K562 (cell line): ENCODE measurements around the gene CMTM4. TPM values are rescaled to one million over a fixed set of nuclear protein-coding genes. Genes with fewer than 3 reads are reported as not detected.

Experiments used
- ARHGAP35 ChIP-seq: fragments of 450-650 bp; IDR thresholded peaks from 2 replicates; pipeline ENCODE4 v1.6.1; 2018; ENCODE audit not compliant: partially characterized antibody
- CEBPG ChIP-seq, 3 experiments: fragments of 200-800 bp in 1 of 3; sonication (Bioruptor generic) in 1 of 3; sonication (generic) in 1 of 3; formaldehyde crosslinking in 1 of 3; IDR thresholded peaks in 2 of 3; conservative IDR thresholded peaks in 1 of 3; 2 replicates each; pipeline versions ENCODE4 v1.6.1 to v1.8.0; 2016 to 2022; ENCODE audit warnings: missing compliant biosample characterization in 2 of 3, missing genetic modification characterization in 2 of 3, mild to moderate bottlenecking in 1 of 3, missing genetic modification reagents in 1 of 3
- ELF4 ChIP-seq: fragments of 450-650 bp; formaldehyde crosslinking; IDR thresholded peaks from 2 replicates; pipeline ENCODE4 v1.4.0; 2022; ENCODE audit warnings: missing genetic modification characterization
- MYBL2 ChIP-seq, 2 experiments: fragments of 450-650 bp in 1 of 2; sonication (generic) in 1 of 2; formaldehyde crosslinking in 1 of 2; IDR thresholded peaks; 2 replicates each; pipeline versions ENCODE4 v1.6.1 to v1.8.1; 2017 to 2022; ENCODE audit warnings: borderline replicate concordance in 1 of 2, inconsistent platforms in 1 of 2, low read depth in 1 of 2, mild to moderate bottlenecking in 1 of 2, missing genetic modification reagents in 1 of 2, moderate library complexity in 1 of 2
- NBN ChIP-seq: fragments of 450-650 bp; IDR thresholded peaks from 2 replicates; pipeline ENCODE4 v1.6.1; 2016; ENCODE audit warnings: low read depth, mild to moderate bottlenecking
- SMAD4 ChIP-seq: fragments of 250-450 bp; sonication (Bioruptor Pico); conservative IDR thresholded peaks from 2 replicates; pipeline ENCODE4 v1.8.0; 2021; ENCODE audit warnings: inconsistent platforms, mild to moderate bottlenecking, moderate library complexity
- TFE3 ChIP-seq: fragments of 450-650 bp; formaldehyde crosslinking; IDR thresholded peaks from 2 replicates; pipeline ENCODE4 v1.4.0; 2020; ENCODE audit warnings: mild to moderate bottlenecking, mixed read lengths
- ZKSCAN3 ChIP-seq: fragments of 250-450 bp; sonication (Bioruptor Pico); IDR thresholded peaks from 2 replicates; pipeline ENCODE4 v1.4.0; 2020
- ZNF24 ChIP-seq: fragments of 450-650 bp; IDR thresholded peaks from 2 replicates; pipeline ENCODE4 v1.6.1; 2016
- polyA plus RNA-seq, 8 experiments: library from polyadenylated mRNA; depleted of rRNA in 4 of 8; stranded (reverse) in 5 of 8; unstranded in 3 of 8; fragments of >200 nt; fragmentation: Nextera tagmentation in 2 of 8; fragmentation: Illumina TruSeq in 1 of 8; extraction: Ambion mirVana in 2 of 8; extraction: Trizol in 1 of 8; gene quantifications; 2 replicates each; pipeline versions ENCODE4 v1.2.1 to v1.2.3, GENCODE V29; 2011 to 2014; ENCODE audit warnings: inconsistent platforms in 1 of 8, missing spikeins in 1 of 8
- total RNA-seq, 7 experiments: library from RNA; depleted of rRNA in 6 of 7; stranded (reverse); fragments of >200 nt in 6 of 7; fragmentation: Illumina TruSeq in 2 of 7; extraction: Trizol in 2 of 7; gene quantifications; 2 replicates each; pipeline versions ENCODE4 v1.2.1 to v1.2.3, GENCODE V29; 2011 to 2021; ENCODE audit warnings: low replicate concordance in 1 of 7

CMTM4 gene
- total and polyA plus RNA-seq, 9 of the 15 experiments (the other 6 are each of a cell fraction or from before 2014, with no cell fraction given): 2.0 to 21.3 (median 12.5) TPM

- TF ChIP-seq ZNF24 (0 out of 2 replicates have a peak, but pooled peaks have one; percentile 32), CEBPG (CRISPR knock-in tag; IDR thresholded peaks at IDR 0.05) (no peak), CEBPG (tag; conservative IDR thresholded peaks at IDR 0.05 in 1 of 2, IDR thresholded peaks at IDR 0.05 in 1 of 2) (peak; percentile 81 to 89), MYBL2 (IDR thresholded peaks at IDR 0.05; ENCODE audit: low read depth) (no peak), MYBL2 (CRISPR knock-in tag; IDR thresholded peaks at IDR 0.05; ENCODE audit: borderline replicate concordance) (no peak), SMAD4 (CRISPR knock-in tag) (peak; percentile 89), ARHGAP35 (no peak), NBN (no peak), ZKSCAN3 (CRISPR knock-in tag) (no peak), ELF4 (CRISPR knock-in tag) (peak; percentile 58; the same call in 1 of the 2 replicates), TFE3 (no peak)
These were observed 44.8 kb upstream of the CMTM4 start (continued) for GRCh38 chr16:66741169-66741900.
